Measurements from ENCODE around the gene PRR3. TPM values are rescaled to one million over a fixed set of nuclear protein-coding genes. Genes with fewer than 3 reads are reported as not detected.
"Not testable (repeated sequence)": the region's sequence is repeated elsewhere in the genome, so short reads cannot be mapped to it uniquely, and the experiment has no call there.

PRR3 gene
- total and polyA plus RNA-seq, 9 of the 15 experiments (the other 6 are each of a cell fraction or from before 2014, with no cell fraction given): 23.5 to 59.6 (median 28.8) TPM

GRCh38 chr6:30516754-30517076 is 40.4 kb upstream of the PRR3 start (continued):
- TF ChIP-seq TRIM25 (IDR thresholded peaks at IDR 0.05; ENCODE audit: borderline replicate concordance) (peak; percentile 49; the same call in 1 of the 2 replicates), RBM25 (IDR thresholded peaks at IDR 0.05; ENCODE audit: low read depth, low read length, severe bottlenecking) (peak; percentile 37), POLR2A (conservative IDR thresholded peaks at IDR 0.05) (0 out of 2 replicates have a peak, but pooled peaks have one; percentile 8), ID3 (tag; IDR thresholded peaks at IDR 0.05) (0 out of 2 replicates have a peak, but pooled peaks have one; percentile 5), MIER1 (IDR thresholded peaks at IDR 0.05; ENCODE audit: low read depth) (peak; percentile 65; the same call in 1 of the 2 replicates), SNIP1 (IDR thresholded peaks at IDR 0.05; ENCODE audit: low read depth) (0 out of 2 replicates have a peak, but pooled peaks have one; percentile 18)
- TF ChIP-seq ID3 (CRISPR knock-in tag; IDR thresholded peaks at IDR 0.05): not testable (repeated sequence)

GRCh38 chr6:30517767-30518504 is 39.2 kb upstream of the PRR3 start:
- H2AFZ ChIP-seq (ENCODE audit: low read depth, low read length); H4K20me1 ChIP-seq (replicated peaks; ENCODE audit: control insufficient read depth, insufficient read depth, low read length); H3K9me1 ChIP-seq (ENCODE audit: control insufficient read depth, insufficient read depth, low read length); H3K79me2 ChIP-seq (ENCODE audit: control insufficient read depth, insufficient read depth, low read length); H3K9ac ChIP-seq (ENCODE audit: insufficient read depth in 1 of 2, low read depth in 2 of 2, low read length in 2 of 2); H3K4me1 ChIP-seq (replicated peaks in 1 of 2; ENCODE audit: control insufficient read depth in 2 of 2, insufficient read depth in 2 of 2, low read length in 2 of 2); H3K27me3 ChIP-seq (ENCODE audit: control insufficient read depth in 2 of 2, insufficient read depth in 2 of 2, low read length in 2 of 2); intact Hi-C loops (cut with micrococcal nuclease); H3K4me3 ChIP-seq; H3K4me2 ChIP-seq (ENCODE audit: insufficient read depth, low read length); H3K27ac ChIP-seq (ENCODE audit: extremely low read depth, low read depth, low read length); in situ Hi-C loops (cut with MboI); ATAC-seq; DNase-seq (ENCODE audit: extremely low read depth in 1 of 4, low spot score in 3 of 4); H3K9me3 ChIP-seq (replicated peaks; ENCODE audit: control insufficient read depth, insufficient read depth, low read depth, low read length); FAIRE-seq; H3K36me3 ChIP-seq (ENCODE audit: control insufficient read depth, insufficient read depth, low read length); CTCF ChIA-PET (ENCODE audit: low intra/inter-chr PET ratio); BruUV-seq (replicated peaks): not testable (repeated sequence)
- WGBS (ENCODE audit: insufficient coverage, low coverage, missing lambda C conversion rate): 96% methylated on average over 16 of the region's 21 CpGs
- POLR2A ChIA-PET: interaction anchor here (0.7 to 1.6 kb wide), 7 partner anchors 12 to 98 kb away, joined by 3 to 7 read pairs (median 3); no protein-coding TSS in a partner anchor
- TF ChIP-seq RBFOX2 (IDR thresholded peaks at IDR 0.05; ENCODE audit: low read depth, low read length): peak; percentile 41
- TF ChIP-seq RBM25 (IDR thresholded peaks at IDR 0.05; ENCODE audit: low read depth, low read length, severe bottlenecking): peak; percentile 39
- peak; percentile 49 for TF ChIP-seq POLR2G (IDR thresholded peaks at IDR 0.05; ENCODE audit: low read depth, low read length)
- peak; percentile 64 for TF ChIP-seq ASH1L (IDR thresholded peaks at IDR 0.05; ENCODE audit: borderline replicate concordance, low read depth, partially characterized antibody)
- TF ChIP-seq NFYB (IDR thresholded peaks at IDR 0.05; ENCODE audit: extremely low read depth, insufficient read length): peak; percentile 72
